GM10847 (cell line): ENCODE data around the gene DOCK11.

Experiments
- POLR2A ChIP-seq: IDR thresholded peaks from 2 replicates; pipeline ENCODE4 v1.6.1; 2011; ENCODE audit not compliant: insufficient read length; ENCODE audit errors: extremely low read depth

The DOCK11 gene

DNA sequence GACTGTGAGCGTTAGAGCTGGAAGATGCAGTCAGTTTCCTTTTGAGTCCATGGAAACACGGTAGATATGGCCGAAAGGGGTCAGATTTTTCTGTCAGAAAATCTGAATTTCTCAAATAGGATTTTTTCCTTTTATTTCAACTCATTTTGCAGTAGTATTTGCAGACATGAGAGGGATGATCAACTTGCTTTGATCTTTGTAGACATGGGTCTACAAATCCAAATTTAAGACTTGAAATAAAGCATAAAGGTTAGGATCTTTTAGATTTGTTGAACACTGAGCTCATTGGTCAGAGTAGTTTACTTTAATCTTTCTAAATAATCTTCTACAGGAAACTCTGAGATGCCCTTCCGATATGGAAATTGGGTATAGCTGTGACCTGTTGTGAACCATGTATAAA, 44.7 kb downstream of the DOCK11 start:
- TF ChIP-seq POLR2A: no peak

GRCh38 chrX:118541482-118541881, 45.9 kb downstream of the DOCK11 start:
- TF ChIP-seq POLR2A: no peak

DNA sequence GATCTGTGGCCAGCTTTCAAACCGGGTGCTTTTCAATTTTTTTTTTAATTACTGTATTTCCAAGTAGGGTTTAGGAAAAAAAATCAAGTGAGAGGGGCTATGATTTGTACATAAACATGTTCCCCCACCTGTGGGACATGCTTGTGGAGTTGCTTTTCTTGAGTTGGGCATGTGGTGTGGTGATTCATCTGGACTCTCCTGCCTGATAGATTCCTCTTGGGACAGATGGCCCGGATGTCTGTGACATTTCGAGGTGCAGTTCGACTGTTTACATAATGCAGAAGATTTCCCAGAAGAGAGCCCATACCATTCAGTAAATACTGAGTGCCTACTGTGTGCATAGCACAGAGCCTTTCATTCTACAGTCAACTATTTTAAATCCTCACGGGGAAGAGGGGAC, 49.9 kb downstream of the DOCK11 start:
- no peak for TF ChIP-seq POLR2A

DNA sequence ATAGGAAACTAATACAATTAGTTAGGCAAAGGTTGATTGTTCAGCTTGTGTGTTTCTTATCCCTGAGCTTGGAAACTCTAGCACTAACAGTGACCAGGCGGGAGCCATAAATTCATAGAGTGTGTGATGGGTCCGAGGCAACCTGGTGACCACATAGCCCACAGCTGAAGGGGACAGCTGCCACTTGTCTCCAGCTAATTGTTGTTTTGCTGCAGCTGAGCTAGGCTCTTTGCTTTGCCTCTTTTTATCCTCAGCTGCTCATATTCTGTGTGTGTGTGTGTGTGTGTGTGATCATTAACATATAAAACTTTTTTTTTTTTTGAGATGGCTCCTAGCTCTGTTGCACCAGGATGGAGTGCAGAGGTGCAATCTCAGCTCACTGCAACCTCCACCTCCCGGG, 53.2 kb downstream of the DOCK11 start:
- no peak for TF ChIP-seq POLR2A

GRCh38 chrX:118550792-118551191, 55.2 kb downstream of the DOCK11 start:
- no peak for TF ChIP-seq POLR2A

DNA sequence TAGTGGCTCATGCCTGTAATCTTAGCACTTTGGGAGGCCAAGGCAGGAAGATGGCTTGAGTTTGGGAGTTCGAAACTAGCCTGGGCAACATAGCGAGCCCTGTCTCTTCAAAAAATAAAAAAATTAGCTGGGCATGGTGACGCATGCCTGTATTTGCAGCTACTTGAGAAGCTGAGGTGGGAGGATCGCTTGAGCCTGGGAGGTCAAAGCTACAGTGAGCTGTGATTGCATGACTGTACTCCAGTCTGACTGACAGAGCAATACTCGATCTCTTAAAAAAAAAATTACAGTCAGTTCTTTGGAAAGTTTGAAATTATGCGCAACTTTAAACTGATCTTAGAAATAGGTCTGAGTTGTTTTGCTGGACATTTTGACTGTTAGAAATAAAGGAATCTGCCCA, 55.8 kb downstream of the DOCK11 start:
- TF ChIP-seq POLR2A: no peak

GRCh38 chrX:118552121-118552900, 56.7 kb downstream of the DOCK11 start:
- no peak for TF ChIP-seq POLR2A

DNA sequence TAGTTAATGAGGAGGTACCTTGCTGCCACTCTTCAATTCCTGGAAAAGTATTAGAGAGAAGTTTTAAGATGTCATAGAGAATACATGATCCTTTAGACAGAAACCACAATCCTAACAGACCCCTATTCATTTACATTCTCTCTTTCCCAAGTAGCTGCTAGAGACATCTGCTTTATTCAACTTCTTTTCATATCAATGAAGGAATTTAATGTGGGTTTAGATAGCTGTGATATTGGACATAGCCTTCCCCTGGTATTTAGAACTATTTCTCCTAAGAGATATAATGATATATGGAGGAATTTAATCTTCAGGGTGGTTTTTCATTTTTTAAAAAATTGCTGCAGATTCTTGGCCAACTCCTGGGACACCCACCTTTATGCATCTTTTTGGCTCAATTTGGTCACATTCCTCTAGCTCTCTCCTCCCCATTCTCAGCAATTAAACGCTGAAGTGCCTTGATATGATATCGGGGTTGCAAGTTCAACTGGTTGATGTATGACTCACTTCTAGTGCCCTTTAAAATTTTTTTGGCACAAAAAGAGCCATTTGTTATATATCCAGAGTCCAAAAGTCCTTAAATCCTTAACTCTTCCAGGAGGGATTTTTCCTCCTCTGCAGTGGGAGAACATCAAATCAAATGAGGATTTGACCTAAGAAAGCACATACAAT, 57.6 kb downstream of the DOCK11 start:
- no peak for TF ChIP-seq POLR2A

- no peak for TF ChIP-seq POLR2A
Observed at GRCh38 chrX:118554511-118554910, 58.9 kb downstream of the DOCK11 start.

- TF ChIP-seq POLR2A: no peak
Observed at GRCh38 chrX:118558926-118559325, 63.3 kb downstream of the DOCK11 start.

- TF ChIP-seq POLR2A: no peak
Observed at GRCh38 chrX:118560489-118560888, 64.9 kb downstream of the DOCK11 start.

DNA sequence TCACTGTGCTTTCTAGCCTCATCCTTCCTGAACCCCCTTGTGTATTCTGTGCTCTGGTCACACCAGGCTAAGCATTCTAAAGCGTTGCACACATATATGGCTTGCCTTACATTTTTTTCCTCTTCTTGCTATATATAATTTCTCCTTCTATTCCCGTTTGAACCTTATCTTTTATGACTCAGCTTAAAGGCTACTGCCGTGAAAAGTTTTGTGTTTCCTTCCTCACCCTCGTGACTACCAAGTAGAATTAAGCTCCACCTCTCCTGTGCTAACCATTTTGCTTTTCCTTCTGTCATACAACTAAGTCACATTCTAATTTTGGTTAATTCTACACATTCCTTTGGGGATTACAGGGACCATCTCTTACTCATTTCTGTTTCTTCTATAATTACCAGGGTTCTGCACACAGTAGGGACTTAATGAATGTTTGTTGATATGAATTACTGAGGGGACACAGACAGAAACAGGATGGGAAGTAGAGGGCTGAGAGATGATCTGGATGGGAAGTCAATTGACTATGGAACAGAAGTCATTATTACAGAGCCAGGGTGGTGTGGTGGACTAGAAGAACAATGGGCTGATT, 67.1 kb downstream of the DOCK11 start:
- no peak for TF ChIP-seq POLR2A

GRCh38 chrX:118564498-118564897, 68.9 kb downstream of the DOCK11 start:
- TF ChIP-seq POLR2A: no peak

DNA sequence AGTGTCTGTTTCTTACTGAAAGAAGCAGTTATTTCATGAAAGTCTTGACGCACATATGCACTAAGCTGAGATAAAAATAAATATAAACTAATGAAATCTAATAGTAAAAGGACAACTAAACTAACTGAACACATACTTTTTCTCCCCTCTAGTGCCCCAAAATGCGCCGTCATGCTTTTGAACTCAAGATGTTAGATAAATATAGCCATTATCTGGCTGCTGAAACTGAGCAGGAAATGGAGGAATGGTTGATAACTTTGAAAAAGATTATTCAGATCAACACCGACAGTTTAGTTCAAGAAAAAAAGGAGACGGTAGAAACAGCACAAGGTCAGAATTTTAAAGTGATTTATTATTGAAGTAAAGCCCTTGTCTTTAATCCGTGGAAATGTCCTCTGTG, 70.2 kb downstream of the DOCK11 start:
- no peak for TF ChIP-seq POLR2A

DNA sequence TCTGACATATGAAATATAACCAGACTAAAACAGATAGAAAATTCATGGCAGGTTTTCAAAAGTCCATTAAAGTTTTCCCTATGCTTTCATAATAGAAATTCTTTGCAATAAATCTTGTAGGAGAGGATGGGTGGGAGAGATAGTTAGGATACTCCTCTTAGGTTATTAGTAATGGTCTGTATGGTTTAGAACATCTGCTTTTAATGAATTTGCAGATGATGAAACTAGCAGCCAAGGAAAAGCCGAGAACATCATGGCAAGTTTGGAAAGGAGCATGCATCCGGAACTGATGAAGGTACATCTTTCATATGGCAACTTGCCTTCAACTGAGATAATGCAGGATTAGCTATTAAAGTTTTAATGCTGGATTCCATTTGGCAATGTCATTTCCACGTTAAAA, 70.7 kb downstream of the DOCK11 start:
- TF ChIP-seq POLR2A: no peak

DNA sequence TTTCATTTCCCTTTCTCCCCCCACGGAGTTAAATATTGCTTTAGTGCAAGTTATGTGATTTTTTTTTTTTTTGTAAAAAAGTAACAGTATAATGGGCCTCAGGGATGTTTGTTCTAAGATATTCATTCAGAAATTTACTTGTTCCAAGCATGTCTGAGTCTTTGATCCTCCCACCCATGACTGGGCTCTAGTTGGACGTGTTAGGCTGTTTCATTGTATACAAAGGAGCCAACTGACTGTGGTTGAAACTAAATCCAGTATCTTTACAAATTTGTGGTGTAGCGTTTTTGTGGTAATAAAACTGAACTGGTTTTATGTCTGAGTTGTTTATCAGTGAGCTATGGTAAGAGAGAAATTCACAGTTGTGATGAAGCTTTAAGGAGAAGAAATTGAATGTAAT, 74.1 kb downstream of the DOCK11 start:
- TF ChIP-seq POLR2A: no peak
